Upper lobe of right lung (tissue), 1 donor: ENCODE data around the gene TMCC2. TPM values are rescaled to one million over a fixed set of nuclear protein-coding genes. Genes with fewer than 3 reads are reported as not detected.
A peak's percentile ranks its signal among the peaks of the same experiment; 100 is the strongest.

Experiments used
- ATAC-seq: fragments of 200-7000 bp; cut with Tn5 transposase; one replicate; pipeline ENCODE4 v1.9.1; 2020; ENCODE audit warnings: mild to moderate bottlenecking, moderate library complexity
- DNase-seq: peaks from one replicate; pipeline ENCODE4 v3.0.0-alpha.2; 2020
- H3K27ac ChIP-seq: fragments of 200-600 bp; one replicate; pipeline ENCODE4 v1.8.0; 2022
- H3K27me3 ChIP-seq: fragments of 200-600 bp; one replicate; pipeline ENCODE4 v1.8.0; 2022; ENCODE audit warnings: mild to moderate bottlenecking
- H3K36me3 ChIP-seq: fragments of 200-600 bp; one replicate; pipeline ENCODE4 v1.8.0; 2022
- H3K4me1 ChIP-seq: fragments of 200-600 bp; one replicate; pipeline ENCODE4 v1.8.0; 2022
- H3K4me3 ChIP-seq: fragments of 200-600 bp; one replicate; pipeline ENCODE4 v1.8.0; 2022; ENCODE audit warnings: mild to moderate bottlenecking
- H3K9me3 ChIP-seq: fragments of 200-600 bp; one replicate; pipeline ENCODE4 v1.8.0; 2022
- intact Hi-C: fragments of 100-400 bp; cut with DNase I; formaldehyde crosslinking; loops from one replicate; pipeline ENCODE4 v1.11.0; 2022
- total RNA-seq: library from RNA; stranded (reverse); fragmentation: NEBNext Ultra II Directional; extraction: Animal tissue kit (Norgen Biotek cat#: 25700); gene quantifications from one replicate; pipeline ENCODE4 v1.2.1, GENCODE V29; 2021
- TF ChIP-seq, protein P1 (sequence below): fragments of 200-600 bp; IDR thresholded peaks from one replicate; pipeline ENCODE4 v1.8.0; 2022; ENCODE audit warnings: antibody characterized with exemption
- donor health status: DM: no; HTN: yes; CAD: no; lungs with severe emphysema.

The TMCC2 gene
- total RNA-seq, 1 donor from 2014 or later, result 4.8 TPM

DNA sequence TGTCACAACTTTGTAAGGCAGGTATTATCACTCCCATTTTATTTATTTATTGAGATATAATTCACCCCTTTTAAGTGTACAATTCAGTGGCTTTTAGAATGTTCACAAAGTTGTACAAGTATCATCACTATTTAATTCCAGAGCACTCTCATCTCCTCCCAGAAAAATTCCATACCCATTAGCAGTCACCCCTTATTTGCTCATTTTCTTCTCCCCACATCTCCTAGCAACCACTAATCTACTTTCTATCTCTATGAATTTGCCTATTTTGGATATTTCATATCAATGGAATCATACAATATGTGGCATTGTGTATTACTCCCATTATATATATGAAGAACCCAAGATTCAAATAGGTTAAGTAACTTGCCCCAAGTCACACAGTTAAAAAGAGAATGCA lies 23.2 kb upstream of the TMCC2 start:
- no peak overlapping the region for H3K27ac ChIP-seq
- no peaks in the 10 kb centered on the region for H3K27me3 ChIP-seq
- ATAC-seq (no peak), DNase-seq (no peak)
- intact Hi-C loops, result no loop called here
- TF ChIP-seq, protein P1, sequence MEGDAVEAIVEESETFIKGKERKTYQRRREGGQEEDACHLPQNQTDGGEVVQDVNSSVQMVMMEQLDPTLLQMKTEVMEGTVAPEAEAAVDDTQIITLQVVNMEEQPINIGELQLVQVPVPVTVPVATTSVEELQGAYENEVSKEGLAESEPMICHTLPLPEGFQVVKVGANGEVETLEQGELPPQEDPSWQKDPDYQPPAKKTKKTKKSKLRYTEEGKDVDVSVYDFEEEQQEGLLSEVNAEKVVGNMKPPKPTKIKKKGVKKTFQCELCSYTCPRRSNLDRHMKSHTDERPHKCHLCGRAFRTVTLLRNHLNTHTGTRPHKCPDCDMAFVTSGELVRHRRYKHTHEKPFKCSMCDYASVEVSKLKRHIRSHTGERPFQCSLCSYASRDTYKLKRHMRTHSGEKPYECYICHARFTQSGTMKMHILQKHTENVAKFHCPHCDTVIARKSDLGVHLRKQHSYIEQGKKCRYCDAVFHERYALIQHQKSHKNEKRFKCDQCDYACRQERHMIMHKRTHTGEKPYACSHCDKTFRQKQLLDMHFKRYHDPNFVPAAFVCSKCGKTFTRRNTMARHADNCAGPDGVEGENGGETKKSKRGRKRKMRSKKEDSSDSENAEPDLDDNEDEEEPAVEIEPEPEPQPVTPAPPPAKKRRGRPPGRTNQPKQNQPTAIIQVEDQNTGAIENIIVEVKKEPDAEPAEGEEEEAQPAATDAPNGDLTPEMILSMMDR, result no peak
- no peaks in the 10 kb centered on the region for H3K36me3 ChIP-seq
- H3K9me3 ChIP-seq, result no peaks in the 10 kb centered on the region
- H3K4me1 ChIP-seq, result no peaks in the 10 kb centered on the region
- H3K4me3 ChIP-seq, result no peak overlapping the region

DNA sequence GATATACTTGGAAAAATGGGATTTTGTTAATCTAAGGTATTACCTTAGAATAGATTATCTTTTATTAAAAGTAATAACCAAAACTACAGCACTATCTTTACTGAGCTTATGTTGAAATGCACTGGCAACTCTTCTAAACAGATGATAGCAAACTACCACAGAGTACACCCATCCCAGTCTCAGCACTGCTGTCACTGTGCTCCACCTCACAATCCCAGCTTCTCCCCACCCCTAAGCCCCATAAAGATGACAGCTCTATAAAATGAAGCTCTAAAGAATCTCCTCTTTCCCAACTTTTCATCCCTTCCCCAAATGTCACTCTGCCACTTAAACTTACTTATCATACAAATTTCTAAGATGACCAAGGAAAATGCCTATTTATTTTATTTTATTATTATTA lies 22.7 kb upstream of the TMCC2 start:
- ATAC-seq (no peak), DNase-seq (no peak)
- Histone ChIP-seq H3K4me3 (no peak overlapping the region), H3K27me3 (no peaks in the 10 kb centered on the region), H3K27ac (no peak overlapping the region), H3K9me3 (no peaks in the 10 kb centered on the region), H3K4me1 (peaks cover 4% of the 10 kb centered on the region), H3K36me3 (no peaks in the 10 kb centered on the region)
- TF ChIP-seq, protein P1, result no peak
- intact Hi-C loops, result no loop called here

DNA sequence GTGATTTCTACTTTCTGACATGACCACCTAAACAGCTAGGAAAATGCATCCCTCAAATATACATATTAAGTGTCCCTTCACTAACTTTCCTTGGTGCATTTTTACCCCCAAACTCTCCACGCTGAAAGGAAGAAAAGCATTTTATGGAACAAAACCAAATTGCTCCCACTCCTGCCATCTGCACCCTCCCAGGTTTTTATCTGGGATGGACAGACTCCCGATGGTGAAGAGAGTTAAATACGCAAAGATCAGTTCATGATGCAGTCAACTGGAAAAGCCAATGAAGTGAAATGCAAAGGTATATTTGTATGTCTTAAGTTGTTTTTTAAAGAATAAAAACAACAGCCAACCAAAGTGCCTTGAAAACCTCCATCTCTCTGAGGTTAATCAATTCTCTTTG lies 18.9 kb upstream of the TMCC2 start:
- intact Hi-C loops, result no loop called here
- DNase-seq (no peak), ATAC-seq (no peak)
- Histone ChIP-seq H3K4me1 (peaks cover 13% of the 10 kb centered on the region), H3K36me3 (no peaks in the 10 kb centered on the region), H3K27me3 (no peaks in the 10 kb centered on the region), H3K9me3 (no peaks in the 10 kb centered on the region), H3K27ac (no peak overlapping the region), H3K4me3 (no peak overlapping the region)
- TF ChIP-seq, protein P1, result no peak

DNA sequence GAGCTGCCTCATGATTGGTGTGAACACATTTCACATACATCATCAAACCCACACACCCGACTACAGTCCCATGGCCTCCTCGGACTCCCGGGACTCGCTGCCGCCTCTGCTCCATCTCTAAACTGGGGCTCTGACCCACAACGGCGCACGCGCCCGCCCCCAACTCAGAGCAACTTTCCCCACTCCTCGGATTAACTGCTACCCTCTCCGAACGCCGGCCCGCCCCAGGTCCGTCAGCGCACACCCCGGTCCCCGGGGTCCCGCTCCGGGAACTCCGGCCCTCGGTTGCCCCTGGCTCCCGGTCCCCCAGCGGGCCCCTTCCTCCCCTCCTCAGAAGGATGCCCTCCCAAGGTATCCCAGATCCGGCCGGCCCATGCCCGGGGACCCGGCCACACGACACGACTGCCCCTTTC lies 17.0 kb upstream of the TMCC2 start:
- TF ChIP-seq, protein P1, result no peak
- no peaks in the 10 kb centered on the region for H3K27me3 ChIP-seq
- peak overlapping the region; percentile 90 for H3K4me3 ChIP-seq
- no peaks in the 10 kb centered on the region for H3K36me3 ChIP-seq
- H3K27ac ChIP-seq, result peak overlapping the region; percentile 93
- intact Hi-C loops, result no loop called here
- ATAC-seq (peak; percentile 19), DNase-seq (no peak)
- peaks cover 13% of the 10 kb centered on the region for H3K4me1 ChIP-seq
- H3K9me3 ChIP-seq, result no peaks in the 10 kb centered on the region

DNA sequence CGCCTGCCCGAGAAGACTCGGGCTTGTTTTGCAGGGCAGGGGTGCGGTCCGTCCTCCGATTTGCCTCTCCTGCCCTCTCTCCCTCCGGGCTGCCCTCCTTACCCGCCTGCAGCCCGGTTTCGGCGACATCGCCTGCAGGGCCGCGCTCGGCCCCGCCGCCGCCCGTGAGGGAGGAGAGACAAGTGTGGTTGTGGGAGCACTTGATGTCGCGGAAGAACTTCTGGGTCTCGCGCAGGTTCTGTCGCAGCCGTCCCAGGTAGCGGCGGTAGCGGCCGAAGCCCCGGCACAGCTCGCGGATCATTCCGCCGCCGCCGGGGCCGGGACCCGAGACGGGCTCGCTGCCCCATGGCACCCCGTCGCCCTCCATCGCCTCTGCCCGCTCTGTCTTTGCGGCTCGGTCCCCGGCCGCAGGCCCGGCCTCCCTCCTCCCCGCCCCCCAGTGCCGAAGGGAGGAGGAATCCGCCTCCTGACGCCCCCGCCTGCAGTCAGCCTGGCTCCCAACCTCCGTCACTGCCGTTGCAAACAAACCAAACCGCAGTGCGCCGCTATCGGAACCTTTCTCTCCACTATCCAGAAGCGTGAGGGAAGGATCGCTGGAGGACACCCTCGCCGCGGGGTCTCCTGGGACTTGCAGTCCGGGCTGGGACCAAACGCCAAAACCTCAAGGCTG lies 16.4 kb upstream of the TMCC2 start, which contains the start of gene DSTYK:
Gene DSTYK, minus strand, starts transcription at position 534 of the 670 bp plus-strand sequence. Its CDS starts 167 bp downstream, at position 367.
- ATAC-seq (peak; percentile 97), DNase-seq (peak; percentile 95)
- Histone ChIP-seq H3K4me3 (peak within 1 kb of the TSS; percentile 90), H3K27ac (peak within 1 kb of the TSS; percentile 93), H3K4me1 (peaks cover 13% of the 10 kb centered on the region), H3K27me3 (no peaks in the 10 kb centered on the region), H3K9me3 (no peaks in the 10 kb centered on the region), H3K36me3 (no peaks in the 10 kb centered on the region)
- intact Hi-C loops, result no loop called here
- TF ChIP-seq, protein P1, result peak; percentile 5
